ENCODE data around the gene PABPC4L.

- no peak for TF ChIP-seq CTCF (IDR thresholded peaks at IDR 0.05; ENCODE audit: low read depth, low read length)
- no peak for TF ChIP-seq MAX (IDR thresholded peaks at IDR 0.05; ENCODE audit: low read depth, low read length)
- TF ChIP-seq MYC (IDR thresholded peaks at IDR 0.05; ENCODE audit: low read depth, low read length), result no peak
- no peak for TF ChIP-seq POLR2A (IDR thresholded peaks at IDR 0.05; ENCODE audit: extremely low read depth, insufficient read length)
Measured at GRCh38 chr4:134160211-134160610, 41.4 kb downstream of the PABPC4L start.

All from NB4 (cell line).